ENCODE measurements around the gene SRSF8.
"Not testable (repeated sequence)": the region's sequence is repeated elsewhere in the genome, so short reads cannot be mapped to it uniquely, and the experiment has no call there.

Gene SRSF8

GRCh38 chr11:95066716-95067038, at the start of gene SRSF8:
SRSF8 (plus strand) TSS chr11:95066919; CDS start chr11:95067227, 308 bp downstream.
- no peak for DNase-seq (ENCODE audit: low spot score)

GRCh38 chr11:95021468-95021867, 45.3 kb upstream of the SRSF8 start:
- DNase-seq (ENCODE audit: low spot score), result not testable (repeated sequence)

- DNase-seq (ENCODE audit: low spot score), result no peak
Observed at GRCh38 chr11:95024958-95025357, 41.8 kb upstream of the SRSF8 start, which contains the start of gene KDM4E. KDM4E (plus strand) TSS chr11:95025258; CDS start chr11:95025558, 300 bp downstream.

- DNase-seq (ENCODE audit: low spot score), result not testable (repeated sequence)
Observed at GRCh38 chr11:95025594-95025993, 41.1 kb upstream of the SRSF8 start.

- no peak for DNase-seq (ENCODE audit: low spot score)
Observed at GRCh38 chr11:95028357-95028756, 38.4 kb upstream of the SRSF8 start.

- no peak for DNase-seq (ENCODE audit: low spot score)
Observed at GRCh38 chr11:95033051-95033450, 33.7 kb upstream of the SRSF8 start.

GRCh38 chr11:95035316-95035715, 31.4 kb upstream of the SRSF8 start:
- no peak for DNase-seq (ENCODE audit: low spot score)

GRCh38 chr11:95037356-95038035, 29.2 kb upstream of the SRSF8 start:
- not testable (repeated sequence) for DNase-seq (ENCODE audit: low spot score)

GRCh38 chr11:95042239-95042638, 24.5 kb upstream of the SRSF8 start:
- DNase-seq (ENCODE audit: low spot score), result no peak

- no peak for DNase-seq (ENCODE audit: low spot score)
Observed at GRCh38 chr11:95042906-95043305, 23.8 kb upstream of the SRSF8 start.

GRCh38 chr11:95044010-95044409, 22.7 kb upstream of the SRSF8 start:
- no peak for DNase-seq (ENCODE audit: low spot score)

- no peak for DNase-seq (ENCODE audit: low spot score)
Observed at GRCh38 chr11:95045812-95046211, 20.9 kb upstream of the SRSF8 start.

GRCh38 chr11:95049122-95049521, 17.6 kb upstream of the SRSF8 start, which contains the start of gene KDM4F:
KDM4F (plus strand) TSS chr11:95049422.
- DNase-seq (ENCODE audit: low spot score), result not testable (repeated sequence)

GRCh38 chr11:95050595-95051202, 16.0 kb upstream of the SRSF8 start:
- DNase-seq (ENCODE audit: low spot score), result no peak

- no peak for DNase-seq (ENCODE audit: low spot score)
Observed at GRCh38 chr11:95054356-95054755, 12.4 kb upstream of the SRSF8 start.

- DNase-seq (ENCODE audit: low spot score), result no peak
Observed at GRCh38 chr11:95055283-95055897, 11.3 kb upstream of the SRSF8 start.

GRCh38 chr11:95057959-95058358, 8.8 kb upstream of the SRSF8 start:
- no peak for DNase-seq (ENCODE audit: low spot score)

- no peak for DNase-seq (ENCODE audit: low spot score)
Observed at GRCh38 chr11:95058621-95059020, 8.1 kb upstream of the SRSF8 start.

- DNase-seq (ENCODE audit: low spot score), result no peak
Observed at GRCh38 chr11:95059046-95059445, 7.7 kb upstream of the SRSF8 start.

GRCh38 chr11:95065336-95065735, 1.4 kb upstream of the SRSF8 start:
- no peak for DNase-seq (ENCODE audit: low spot score)

GRCh38 chr11:95067039-95067840, 521 bp downstream of the SRSF8 start:
- DNase-seq (ENCODE audit: low spot score), result peak; percentile 18

GRCh38 chr11:95067841-95068219, 1.1 kb downstream of the SRSF8 start:
- no peak for DNase-seq (ENCODE audit: low spot score)

GRCh38 chr11:95068549-95068948, 1.8 kb downstream of the SRSF8 start:
- DNase-seq (ENCODE audit: low spot score), result peak; percentile 27
